Panc1 (cell line): ENCODE data around the gene NSRP1.

Source experiments
- POLR2AphosphoS5 ChIP-seq: IDR thresholded peaks from 2 replicates; pipeline ENCODE4 v1.6.1; 2012; ENCODE audit warnings: mild to moderate bottlenecking, low read depth, low read length, moderate library complexity
- TCF7L2 ChIP-seq: IDR thresholded peaks from 2 replicates; pipeline ENCODE4 v1.6.1; 2011; ENCODE audit warnings: mild to moderate bottlenecking, low read depth, low read length, inconsistent platforms
- TF ChIP-seq, protein P1 (sequence below): fragments of 450-650 bp; IDR thresholded peaks from 2 replicates; pipeline ENCODE4 v1.5.1; 2017; ENCODE audit warnings: mild to moderate bottlenecking

DNA sequence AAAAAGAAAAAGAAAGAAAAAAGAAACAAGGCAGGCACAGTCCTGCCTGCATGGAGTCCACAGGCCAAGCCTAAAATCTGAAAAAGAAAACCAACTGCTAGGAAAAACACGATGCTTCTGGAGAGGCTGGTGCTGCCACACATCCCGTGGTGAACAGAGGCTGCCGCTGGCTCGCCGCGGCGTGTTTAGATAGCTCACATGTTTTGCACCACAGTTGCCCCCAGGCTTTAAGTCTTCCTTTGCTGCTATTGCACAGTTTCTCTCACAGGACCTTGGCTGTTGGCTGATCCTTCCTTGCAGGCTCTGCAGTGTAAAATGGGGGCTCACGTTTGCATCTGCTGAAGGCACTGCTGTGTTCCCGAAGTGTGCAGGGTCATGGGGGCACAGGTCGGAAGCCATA is 110.3 kb downstream of the NSRP1 start:
- TF ChIP-seq, protein P1, sequence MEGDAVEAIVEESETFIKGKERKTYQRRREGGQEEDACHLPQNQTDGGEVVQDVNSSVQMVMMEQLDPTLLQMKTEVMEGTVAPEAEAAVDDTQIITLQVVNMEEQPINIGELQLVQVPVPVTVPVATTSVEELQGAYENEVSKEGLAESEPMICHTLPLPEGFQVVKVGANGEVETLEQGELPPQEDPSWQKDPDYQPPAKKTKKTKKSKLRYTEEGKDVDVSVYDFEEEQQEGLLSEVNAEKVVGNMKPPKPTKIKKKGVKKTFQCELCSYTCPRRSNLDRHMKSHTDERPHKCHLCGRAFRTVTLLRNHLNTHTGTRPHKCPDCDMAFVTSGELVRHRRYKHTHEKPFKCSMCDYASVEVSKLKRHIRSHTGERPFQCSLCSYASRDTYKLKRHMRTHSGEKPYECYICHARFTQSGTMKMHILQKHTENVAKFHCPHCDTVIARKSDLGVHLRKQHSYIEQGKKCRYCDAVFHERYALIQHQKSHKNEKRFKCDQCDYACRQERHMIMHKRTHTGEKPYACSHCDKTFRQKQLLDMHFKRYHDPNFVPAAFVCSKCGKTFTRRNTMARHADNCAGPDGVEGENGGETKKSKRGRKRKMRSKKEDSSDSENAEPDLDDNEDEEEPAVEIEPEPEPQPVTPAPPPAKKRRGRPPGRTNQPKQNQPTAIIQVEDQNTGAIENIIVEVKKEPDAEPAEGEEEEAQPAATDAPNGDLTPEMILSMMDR = no peak
- TF ChIP-seq TCF7L2 = no peak
- no peak for TF ChIP-seq POLR2AphosphoS5
